ENCODE results near the gene IRF6.

DNA sequence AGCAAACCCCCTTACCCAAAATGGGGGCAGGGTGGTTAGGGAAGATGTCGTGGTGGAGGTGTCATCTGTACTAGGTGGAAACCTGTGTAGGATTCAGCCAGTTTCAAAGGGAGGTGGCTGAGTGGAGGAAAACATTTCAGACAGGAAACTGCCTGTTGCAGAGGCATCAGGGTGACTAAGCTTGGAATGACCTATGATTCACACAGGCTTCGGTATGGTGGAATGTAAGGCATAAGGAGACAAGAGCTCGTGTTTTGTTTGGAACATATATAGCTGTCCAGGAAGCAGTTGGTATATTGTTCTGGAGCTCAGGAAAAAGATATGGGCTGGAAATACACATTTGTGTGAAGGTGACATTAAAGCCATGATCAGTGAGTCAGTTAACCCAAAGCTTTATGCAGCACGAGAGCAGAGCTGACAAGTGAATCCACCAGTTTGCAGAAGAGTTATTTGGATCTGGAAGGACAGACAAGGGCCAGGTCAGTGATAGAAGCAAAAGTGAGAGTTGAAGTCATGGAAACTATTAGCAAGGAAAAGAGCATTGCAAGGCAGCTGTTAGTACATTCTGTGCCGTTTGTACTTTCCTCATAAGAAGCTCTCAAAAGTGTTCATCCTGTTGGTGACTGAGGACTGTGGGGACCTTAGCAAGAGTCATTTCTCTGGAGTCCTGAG, 34.1 kb upstream of the IRF6 start:
- TF ChIP-seq, protein P1, sequence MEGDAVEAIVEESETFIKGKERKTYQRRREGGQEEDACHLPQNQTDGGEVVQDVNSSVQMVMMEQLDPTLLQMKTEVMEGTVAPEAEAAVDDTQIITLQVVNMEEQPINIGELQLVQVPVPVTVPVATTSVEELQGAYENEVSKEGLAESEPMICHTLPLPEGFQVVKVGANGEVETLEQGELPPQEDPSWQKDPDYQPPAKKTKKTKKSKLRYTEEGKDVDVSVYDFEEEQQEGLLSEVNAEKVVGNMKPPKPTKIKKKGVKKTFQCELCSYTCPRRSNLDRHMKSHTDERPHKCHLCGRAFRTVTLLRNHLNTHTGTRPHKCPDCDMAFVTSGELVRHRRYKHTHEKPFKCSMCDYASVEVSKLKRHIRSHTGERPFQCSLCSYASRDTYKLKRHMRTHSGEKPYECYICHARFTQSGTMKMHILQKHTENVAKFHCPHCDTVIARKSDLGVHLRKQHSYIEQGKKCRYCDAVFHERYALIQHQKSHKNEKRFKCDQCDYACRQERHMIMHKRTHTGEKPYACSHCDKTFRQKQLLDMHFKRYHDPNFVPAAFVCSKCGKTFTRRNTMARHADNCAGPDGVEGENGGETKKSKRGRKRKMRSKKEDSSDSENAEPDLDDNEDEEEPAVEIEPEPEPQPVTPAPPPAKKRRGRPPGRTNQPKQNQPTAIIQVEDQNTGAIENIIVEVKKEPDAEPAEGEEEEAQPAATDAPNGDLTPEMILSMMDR (IDR thresholded peaks at IDR 0.05), result no peak
- TF ChIP-seq POLR2A (IDR thresholded peaks at IDR 0.05; ENCODE audit: low read depth) (no peak), EP300 (IDR thresholded peaks at IDR 0.05) (no peak)
